ENCODE results near the gene DYNC1LI2. TPM values are rescaled to one million over a fixed set of nuclear protein-coding genes. Genes with fewer than 3 reads are reported as not detected.

The DYNC1LI2 gene
- total and polyA plus RNA-seq, 10 of the 15 experiments (the other 5 are each of a cell fraction or from before 2014, with no cell fraction given): 6.0 to 46.5 (median 33.7) TPM

GRCh38 chr16:66701026-66701425 is 50.4 kb downstream of the DYNC1LI2 start:
- ChIA-PET SMC1A (ENCODE audit: uncharacterized antibody, unreplicated experiment) (no interaction called here), RAD21 (ENCODE audit: unreplicated experiment) (no interaction called here), CTCF (interaction anchor here (0.6 to 1.4 kb wide), 4 partner anchors 26 to 348 kb away, joined by 3 read pairs; partner anchors contain the start of gene NAE1), POLR2A (no interaction called here)
- Histone ChIP-seq H3K4me1 (ENCODE audit: control insufficient read depth, insufficient read depth, low read length) (no peaks in the 10 kb centered on the region), H3K27ac (ENCODE audit: control insufficient read depth, insufficient read depth) (no peak overlapping the region), H3K4me3 (no peak overlapping the region), H2AFZ (ENCODE audit: control insufficient read depth, low read depth, low read length) (no peak overlapping the region), H3K9ac (ENCODE audit: control insufficient read depth, insufficient read depth, low read length) (no peak overlapping the region), H3K79me2 (ENCODE audit: control insufficient read depth, insufficient read depth, low read length) (no peaks in the 10 kb centered on the region), H3K36me3 (ENCODE audit: control insufficient read depth in 2 of 2, insufficient read depth in 2 of 2, low read length in 1 of 2) (no peaks in the 10 kb centered on the region), H3K9me3 (replicated peaks; ENCODE audit: control insufficient read depth, insufficient read depth, low read length) (no peaks in the 10 kb centered on the region), H3K27me3 (replicated peaks in 1 of 2; ENCODE audit: control insufficient read depth in 2 of 2, insufficient read depth in 2 of 2, low read length in 1 of 2) (peaks cover 0 to 3% of the 10 kb centered on the region in 2 experiments; a peak in 2 of 4 replicates), H3K4me2 (ENCODE audit: control insufficient read depth, insufficient read depth) (no peak overlapping the region), H4K20me1 (ENCODE audit: control insufficient read depth, insufficient read depth) (no peaks in the 10 kb centered on the region)
- intact Hi-C loops (cut with micrococcal nuclease; ENCODE audit: unreplicated experiment): no loop called here
- WGBS (ENCODE audit: insufficient coverage, insufficient replicate concordance, low lambda C conversion rate, missing lambda C conversion rate): 71% methylated on average over 2 of the region's 2 CpGs
- TF ChIP-seq EP300 (IDR thresholded peaks at IDR 0.05; ENCODE audit: borderline replicate concordance in 1 of 2, control insufficient read depth in 1 of 2, low read depth in 2 of 2, low read length in 2 of 2): no peak
- no peak for TF ChIP-seq SP1 (IDR thresholded peaks at IDR 0.05; ENCODE audit: low read depth, low read length)
- TF ChIP-seq, protein P1, sequence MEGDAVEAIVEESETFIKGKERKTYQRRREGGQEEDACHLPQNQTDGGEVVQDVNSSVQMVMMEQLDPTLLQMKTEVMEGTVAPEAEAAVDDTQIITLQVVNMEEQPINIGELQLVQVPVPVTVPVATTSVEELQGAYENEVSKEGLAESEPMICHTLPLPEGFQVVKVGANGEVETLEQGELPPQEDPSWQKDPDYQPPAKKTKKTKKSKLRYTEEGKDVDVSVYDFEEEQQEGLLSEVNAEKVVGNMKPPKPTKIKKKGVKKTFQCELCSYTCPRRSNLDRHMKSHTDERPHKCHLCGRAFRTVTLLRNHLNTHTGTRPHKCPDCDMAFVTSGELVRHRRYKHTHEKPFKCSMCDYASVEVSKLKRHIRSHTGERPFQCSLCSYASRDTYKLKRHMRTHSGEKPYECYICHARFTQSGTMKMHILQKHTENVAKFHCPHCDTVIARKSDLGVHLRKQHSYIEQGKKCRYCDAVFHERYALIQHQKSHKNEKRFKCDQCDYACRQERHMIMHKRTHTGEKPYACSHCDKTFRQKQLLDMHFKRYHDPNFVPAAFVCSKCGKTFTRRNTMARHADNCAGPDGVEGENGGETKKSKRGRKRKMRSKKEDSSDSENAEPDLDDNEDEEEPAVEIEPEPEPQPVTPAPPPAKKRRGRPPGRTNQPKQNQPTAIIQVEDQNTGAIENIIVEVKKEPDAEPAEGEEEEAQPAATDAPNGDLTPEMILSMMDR (IDR thresholded peaks at IDR 0.05 in 2 of 3, conservative IDR thresholded peaks at IDR 0.05 in 1 of 3; ENCODE audit: control insufficient read depth in 2 of 3, extremely low read depth in 1 of 3, insufficient read depth in 1 of 3, low read depth in 3 of 3, low read length in 3 of 3): no peak
- TF ChIP-seq RELA (IDR thresholded peaks at IDR 0.05; ENCODE audit: borderline replicate concordance, partially characterized antibody): no peak
- TF ChIP-seq RCOR1 (conservative IDR thresholded peaks at IDR 0.05; ENCODE audit: low read depth, low read length): no peak
- TF ChIP-seq ETV6 (conservative IDR thresholded peaks at IDR 0.05 in 1 of 2, IDR thresholded peaks at IDR 0.05 in 1 of 2; ENCODE audit: borderline replicate concordance in 1 of 2, low read depth in 1 of 2): no peak
- TF ChIP-seq GATAD2B (conservative IDR thresholded peaks at IDR 0.05; ENCODE audit: low read depth): no peak
- no peak for TF ChIP-seq WRNIP1 (IDR thresholded peaks at IDR 0.05; ENCODE audit: borderline replicate concordance, low read depth, low read length)
- no peak for FAIRE-seq
- in situ Hi-C loops (cut with MboI): no loop called here
- no peak for ATAC-seq
- DNase-seq (ENCODE audit: low read depth, low spot score): no peak
- no TSS peak for BruUV-seq (replicated peaks)
